Activated naive CD4-positive, alpha-beta T cell treated with anti-CD3 and anti-CD28 coated beads, Interleukin-2, amount 50 U/mL, for 72 hours (primary cell): Measurements from ENCODE around the gene UGT1A10. TPM values are rescaled to one million over a fixed set of nuclear protein-coding genes. Genes with fewer than 3 reads are reported as not detected.
"Not testable (repeated sequence)": the region's sequence is repeated elsewhere in the genome, so short reads cannot be mapped to it uniquely, and the experiment has no call there.

Experiments
- ATAC-seq, 2 donors: fragments of 150-1000 bp; cut with Tn5 transposase; 2 replicates each; pipeline ENCODE4 v1.10.0; 2021; ENCODE audit warnings: mild to moderate bottlenecking in 2 of 2, moderate library complexity in 2 of 2
- DNase-seq, 2 donors: peaks; one replicate each; pipeline ENCODE4 v3.0.0; 2021 to 2022; ENCODE audit warnings: low spot score in 2 of 2
- H3K27ac Mint-ChIP-seq, 2 donors: one replicate each; pipeline ENCODE4 v1.8.0; 2022; ENCODE audit warnings: mild to moderate bottlenecking in 2 of 2, mixed read lengths in 2 of 2
- H3K36me3 Mint-ChIP-seq, 2 donors: one replicate each; pipeline ENCODE4 v1.8.0; 2022; ENCODE audit warnings: mixed read lengths in 2 of 2
- H3K9me3 Mint-ChIP-seq, 2 donors: one replicate each; pipeline ENCODE4 v1.8.0; 2022; ENCODE audit warnings: mixed read lengths in 2 of 2
- total RNA-seq, 2 donors: library from RNA; stranded (reverse); gene quantifications; one replicate each; pipeline ENCODE4 v1.2.3, GENCODE V29; 2022

UGT1A10 gene
- total RNA-seq, 2 donors from 2014 or later = not detected

DNA sequence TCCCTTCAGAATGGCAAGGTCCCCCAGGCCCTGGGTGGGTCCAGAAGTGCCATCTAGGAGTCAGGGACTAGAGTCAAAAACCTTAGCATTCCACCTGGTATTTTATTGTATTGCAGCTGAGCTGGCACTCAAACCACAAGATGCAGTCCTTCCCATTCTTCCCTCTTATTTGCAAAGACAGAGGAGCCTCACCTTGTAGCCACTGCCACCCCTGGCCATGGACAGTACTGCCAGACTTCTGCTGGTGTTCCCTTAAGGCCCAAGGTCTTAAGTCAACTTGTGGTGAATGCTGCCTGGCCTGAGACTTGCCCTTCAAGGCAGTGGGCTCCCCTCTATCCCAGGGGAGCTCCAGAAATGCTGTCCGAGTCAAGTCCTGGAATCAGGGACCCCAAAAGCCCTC lies 6.9 kb downstream of the UGT1A10 start:
- ATAC-seq (no peak), DNase-seq (no peak)
- peaks cover 13 to 22% of the 10 kb centered on the region in 2 donors for H3K9me3 Mint-ChIP-seq
- peaks cover 14 to 20% of the 10 kb centered on the region in 2 donors for H3K36me3 Mint-ChIP-seq
- H3K27ac Mint-ChIP-seq = no peak overlapping the region

DNA sequence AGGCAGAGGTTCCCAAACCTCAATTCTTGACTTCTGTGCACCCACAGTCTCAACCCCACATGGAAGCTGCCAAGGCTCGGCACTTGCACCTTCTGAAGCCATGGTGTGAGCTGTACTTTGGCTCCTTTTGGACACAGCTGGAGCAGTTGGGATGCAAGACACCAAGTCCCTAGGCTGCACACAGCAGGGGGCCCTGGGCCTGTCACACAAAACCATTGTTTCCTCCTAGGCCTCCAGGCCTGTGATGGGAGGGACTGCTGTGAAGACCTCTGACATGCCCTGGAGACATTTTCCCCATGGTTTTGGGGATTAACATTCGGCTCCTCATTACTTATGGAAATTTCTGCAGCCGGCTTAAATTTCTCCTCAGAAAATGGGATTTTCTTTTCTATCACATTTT lies 9.8 kb downstream of the UGT1A10 start:
- H3K36me3 Mint-ChIP-seq = peaks cover 14 to 20% of the 10 kb centered on the region in 2 donors
- ATAC-seq, DNase-seq, H3K27ac Mint-ChIP-seq: not testable (repeated sequence)
- H3K9me3 Mint-ChIP-seq = peaks cover 13 to 22% of the 10 kb centered on the region in 2 donors

DNA sequence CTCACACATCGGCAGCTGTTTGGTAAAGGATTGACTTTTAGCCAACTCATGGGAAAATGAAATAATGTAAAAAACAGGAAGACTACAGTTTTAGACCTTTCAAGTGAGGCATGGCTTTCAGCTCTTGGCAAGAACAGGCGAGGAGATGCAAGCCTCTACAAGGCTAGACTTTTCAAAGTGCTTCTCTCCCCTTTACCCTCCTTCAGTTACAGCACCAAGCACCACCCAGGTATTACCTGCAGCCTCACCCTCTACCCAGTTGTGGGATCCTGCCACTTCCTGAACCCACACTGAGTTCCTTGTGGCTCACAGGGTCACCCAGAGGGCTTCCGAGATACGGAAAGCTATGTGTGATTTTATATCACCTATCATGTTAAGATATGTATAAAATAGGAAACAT lies 14.7 kb downstream of the UGT1A10 start:
- H3K36me3 Mint-ChIP-seq = peaks cover 9 to 20% of the 10 kb centered on the region in 2 donors
- H3K27ac Mint-ChIP-seq = no peak overlapping the region
- DNase-seq (no peak), ATAC-seq (no peak)
- peaks cover 8 to 13% of the 10 kb centered on the region in 2 donors for H3K9me3 Mint-ChIP-seq

DNA sequence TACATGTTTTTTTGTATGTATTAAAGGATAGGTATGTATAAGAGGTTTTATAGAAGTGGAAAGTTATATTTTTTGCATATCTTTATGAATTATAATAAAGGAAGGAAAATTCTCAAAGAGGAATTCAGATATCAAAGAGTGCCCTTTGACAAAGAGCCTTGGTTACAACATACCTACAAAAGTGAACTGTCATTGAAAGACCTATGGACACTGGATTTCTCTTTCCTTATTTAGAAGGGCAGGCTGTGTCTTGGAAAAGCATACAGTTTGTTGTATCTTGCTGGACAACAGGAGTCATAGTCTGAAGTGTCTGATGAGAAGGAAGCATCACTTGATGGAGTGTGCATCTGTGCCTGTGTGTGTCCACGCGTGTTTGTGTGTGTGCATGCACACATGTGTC lies 15.2 kb downstream of the UGT1A10 start:
- Mint-ChIP-seq H3K27ac (no peak overlapping the region), H3K9me3 (peaks cover 7 to 11% of the 10 kb centered on the region in 2 donors), H3K36me3 (peaks cover 5 to 16% of the 10 kb centered on the region in 2 donors)
- DNase-seq (no peak), ATAC-seq (no peak)

DNA sequence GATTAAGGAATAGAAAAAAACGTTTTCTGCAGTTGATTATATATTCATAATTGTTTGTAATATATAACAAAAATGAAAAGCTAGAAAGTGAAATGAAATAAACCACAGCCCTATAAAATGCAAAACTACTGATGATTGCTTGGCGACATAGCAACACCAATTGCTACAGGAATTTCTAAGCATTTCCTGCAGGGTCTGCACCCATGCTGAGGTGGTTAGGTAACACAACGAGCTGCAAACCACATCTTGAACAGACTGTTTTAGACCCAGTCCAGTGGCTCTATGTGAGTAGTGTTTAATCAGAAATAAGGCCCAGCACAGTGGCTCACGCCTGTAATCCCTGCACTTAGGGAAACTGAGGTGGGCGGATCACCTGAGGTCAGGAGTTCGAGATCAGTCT lies 18.3 kb downstream of the UGT1A10 start:
- DNase-seq (no peak), ATAC-seq (no peak)
- Mint-ChIP-seq H3K36me3 (no peaks in the 10 kb centered on the region), H3K27ac (no peak overlapping the region), H3K9me3 (no peaks in the 10 kb centered on the region)

DNA sequence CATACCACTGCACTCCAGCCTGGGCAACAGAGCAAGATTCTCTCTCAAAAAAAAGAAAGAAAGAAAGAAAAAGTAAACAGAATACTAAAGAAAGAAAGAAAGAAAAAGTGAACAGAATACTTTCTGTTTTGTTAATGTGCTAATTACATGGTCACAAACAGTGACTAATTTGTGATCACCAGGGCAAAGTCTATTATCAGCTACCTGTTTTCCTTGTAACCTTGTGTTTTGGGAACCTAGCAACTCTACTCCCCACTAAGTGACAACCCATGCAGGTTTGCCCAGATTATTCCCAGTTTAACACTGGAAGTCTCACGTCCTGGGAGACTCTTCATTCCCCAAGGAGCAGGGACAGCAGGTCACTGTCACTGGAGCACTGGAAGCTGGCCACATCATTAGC lies 18.8 kb downstream of the UGT1A10 start:
- DNase-seq (no peak), ATAC-seq (no peak)
- no peaks in the 10 kb centered on the region for H3K9me3 Mint-ChIP-seq
- H3K36me3 Mint-ChIP-seq = no peaks in the 10 kb centered on the region
- no peak overlapping the region for H3K27ac Mint-ChIP-seq

DNA sequence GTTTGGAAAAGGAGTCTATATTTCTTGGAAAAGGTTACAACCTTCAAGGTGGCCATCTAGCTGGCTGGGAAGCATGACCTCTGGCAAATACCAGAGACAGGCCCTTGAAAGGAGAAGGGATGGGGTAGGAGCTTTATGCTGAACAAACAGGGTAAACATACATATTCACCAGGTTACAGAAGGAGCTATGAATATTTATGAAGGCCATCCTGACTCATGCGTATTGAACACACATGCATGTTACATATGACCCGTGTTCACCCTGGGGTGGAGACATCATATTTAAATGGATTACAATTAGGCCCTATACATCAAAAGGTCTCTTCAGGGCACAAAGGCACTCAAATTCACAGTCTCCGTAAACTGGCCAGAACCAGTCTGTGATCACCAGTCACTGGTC lies 19.7 kb downstream of the UGT1A10 start:
- not testable (repeated sequence) for H3K27ac Mint-ChIP-seq, ATAC-seq, DNase-seq, H3K9me3 Mint-ChIP-seq, H3K36me3 Mint-ChIP-seq

DNA sequence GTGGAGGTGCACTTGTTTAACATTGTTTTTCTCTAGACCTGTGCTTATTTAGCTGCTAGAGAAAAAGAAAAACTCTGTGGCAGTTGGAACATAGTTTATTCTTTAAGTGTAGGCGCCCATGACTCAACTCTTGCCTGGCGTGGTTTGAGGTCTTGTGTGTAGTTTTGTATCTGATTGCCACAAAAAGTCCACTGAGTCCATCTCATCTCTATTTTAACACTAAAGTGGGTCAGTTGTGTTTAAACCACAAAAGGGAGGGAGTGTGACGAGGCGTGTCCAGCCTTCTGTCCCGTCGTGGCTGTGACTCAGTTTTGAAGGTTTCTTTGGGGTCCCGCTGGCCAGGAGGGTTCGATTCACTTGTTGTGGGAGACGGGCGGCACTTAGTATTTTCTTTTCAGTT lies 20.2 kb downstream of the UGT1A10 start:
- H3K9me3 Mint-ChIP-seq = no peaks in the 10 kb centered on the region
- DNase-seq = no peak
- no peak for ATAC-seq
- no peak overlapping the region for H3K27ac Mint-ChIP-seq
- H3K36me3 Mint-ChIP-seq = no peaks in the 10 kb centered on the region

DNA sequence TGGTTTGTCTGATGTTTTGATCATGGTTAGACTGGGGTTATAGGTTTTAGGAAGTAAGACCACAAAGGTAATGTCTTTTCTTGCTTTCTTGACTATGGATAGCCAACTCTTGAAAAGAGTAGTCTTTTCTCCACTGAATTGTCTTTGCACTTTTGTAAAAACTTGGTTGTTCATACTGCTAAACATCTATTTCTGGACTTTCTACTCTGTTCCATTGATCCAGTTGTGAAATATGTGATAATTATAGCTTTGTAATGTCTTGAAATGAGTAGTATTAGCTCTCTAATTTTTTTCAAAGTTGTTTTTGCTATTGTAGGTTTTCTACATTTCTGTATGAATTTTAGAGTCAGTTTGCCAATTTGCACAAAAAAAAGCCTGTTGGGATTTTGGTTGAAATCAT lies 22.4 kb downstream of the UGT1A10 start:
- DNase-seq = no peak
- no peak overlapping the region for H3K27ac Mint-ChIP-seq
- no peak for ATAC-seq

DNA sequence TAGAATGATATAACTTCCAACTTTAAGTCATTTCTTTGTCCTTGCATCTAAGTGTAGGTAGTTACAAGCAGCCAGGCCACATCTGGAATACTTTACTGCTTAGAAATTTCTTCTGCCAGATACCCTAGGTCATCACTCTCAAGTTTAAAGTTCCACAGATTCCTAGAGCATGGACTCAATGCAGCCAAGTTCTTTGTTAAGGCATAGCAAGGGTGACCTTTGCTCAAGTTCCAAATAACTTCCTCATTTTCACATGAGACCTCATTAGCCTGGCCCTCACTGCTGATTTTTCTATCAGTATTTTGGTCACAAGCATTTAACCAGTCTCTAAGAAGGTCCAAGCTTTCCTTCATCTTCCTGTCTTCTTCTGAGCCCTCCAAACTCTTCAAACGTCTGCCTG lies 27.7 kb downstream of the UGT1A10 start:
- no peak overlapping the region for H3K27ac Mint-ChIP-seq
- ATAC-seq (no peak), DNase-seq (no peak)
- H3K9me3 Mint-ChIP-seq = peaks cover 0 to 4% of the 10 kb centered on the region in 2 donors
- no peaks in the 10 kb centered on the region for H3K36me3 Mint-ChIP-seq

More for the DNA sequence above, 22.4 kb downstream of the UGT1A10 start:
- Mint-ChIP-seq H3K36me3 (no peaks in the 10 kb centered on the region), H3K9me3 (no peaks in the 10 kb centered on the region)

DNA sequence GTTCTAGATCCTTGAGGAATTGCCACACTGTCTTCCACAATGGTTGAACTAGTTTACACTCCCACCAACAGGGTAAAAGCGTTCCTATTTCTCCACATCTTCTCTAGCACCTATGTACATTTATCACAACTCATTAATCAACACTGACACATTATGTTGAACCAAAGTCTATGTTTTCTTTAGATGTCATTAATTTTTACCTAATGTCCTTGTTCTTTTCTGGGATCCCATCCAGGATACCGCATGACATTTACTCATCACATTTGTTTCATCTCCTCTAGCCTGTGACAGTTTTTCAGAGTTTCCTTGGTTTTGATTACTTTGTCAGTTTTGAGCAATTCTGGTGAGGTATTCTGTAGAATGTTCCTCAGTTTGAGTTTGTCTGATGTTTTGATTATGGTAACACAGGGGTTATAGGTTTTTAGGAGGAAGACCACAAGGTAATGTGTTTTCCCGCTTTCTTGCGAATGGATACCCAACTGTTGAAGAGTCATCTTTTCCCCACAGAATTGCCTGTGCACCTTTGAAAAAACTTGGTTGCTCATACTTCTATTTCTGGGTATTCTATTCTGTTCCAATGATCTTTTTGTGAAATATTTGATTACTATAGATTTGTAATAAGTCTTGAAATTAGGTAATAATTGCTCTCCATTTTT lies 32.5 kb downstream of the UGT1A10 start:
- H3K9me3 Mint-ChIP-seq = peaks cover 0 to 8% of the 10 kb centered on the region in 2 donors
- DNase-seq (no peak), ATAC-seq (no peak)
- H3K27ac Mint-ChIP-seq = no peak overlapping the region
- H3K36me3 Mint-ChIP-seq = peaks cover 0 to 7% of the 10 kb centered on the region in 2 donors

DNA sequence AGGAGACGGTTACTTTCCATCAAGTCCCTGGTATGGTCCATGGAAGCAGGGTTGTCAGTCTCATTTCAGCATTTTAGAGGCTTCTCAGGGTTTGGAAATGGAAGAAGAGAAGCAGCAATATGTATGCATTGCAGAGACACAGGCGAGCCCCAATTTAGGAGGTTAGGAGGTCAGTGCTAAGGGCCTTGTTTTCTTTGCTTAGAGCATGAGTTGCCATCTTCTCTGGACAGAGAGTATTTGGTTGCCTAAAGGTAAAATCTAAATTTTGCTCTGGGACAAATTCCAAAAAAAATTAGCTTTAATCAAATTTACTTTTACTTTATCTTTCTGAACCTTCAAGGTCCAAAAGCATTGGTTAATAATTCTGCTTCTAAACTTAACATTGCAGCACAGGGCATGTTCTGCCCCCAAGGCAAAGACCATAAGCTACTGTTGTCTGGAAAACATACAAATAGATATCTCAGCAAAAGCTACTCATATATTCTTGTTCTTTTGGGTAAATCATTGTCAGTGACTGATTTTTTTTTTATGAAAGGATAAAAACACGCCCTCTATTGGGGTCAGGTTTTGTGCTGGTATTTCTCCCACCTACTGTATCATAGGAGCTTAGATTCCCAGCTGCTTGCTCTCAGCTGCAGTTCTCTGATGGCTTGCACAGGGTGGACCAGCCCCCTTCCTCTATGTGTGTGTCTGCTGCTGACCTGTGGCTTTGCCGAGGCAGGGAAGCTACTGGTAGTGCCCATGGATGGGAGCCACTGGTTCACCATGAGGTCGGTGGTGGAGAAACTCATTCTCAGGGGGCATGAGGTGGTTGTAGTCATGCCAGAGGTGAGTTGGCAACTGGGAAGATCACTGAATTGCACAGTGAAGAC lies 35.3 kb downstream of the UGT1A10 start, which contains the start of gene UGT1A9:
Gene UGT1A9 (plus strand): TSS at position 609 of the 872 bp plus-strand sequence. CDS start 37 bp downstream, at position 646.
- ATAC-seq (no peak), DNase-seq (no peak)
- Mint-ChIP-seq H3K36me3 (peaks cover 0 to 7% of the 10 kb centered on the region in 2 donors), H3K27ac (peak within 1 kb of the TSS in 1 of 2 donors; percentile 22), H3K9me3 (peaks cover 0 to 8% of the 10 kb centered on the region in 2 donors)

DNA sequence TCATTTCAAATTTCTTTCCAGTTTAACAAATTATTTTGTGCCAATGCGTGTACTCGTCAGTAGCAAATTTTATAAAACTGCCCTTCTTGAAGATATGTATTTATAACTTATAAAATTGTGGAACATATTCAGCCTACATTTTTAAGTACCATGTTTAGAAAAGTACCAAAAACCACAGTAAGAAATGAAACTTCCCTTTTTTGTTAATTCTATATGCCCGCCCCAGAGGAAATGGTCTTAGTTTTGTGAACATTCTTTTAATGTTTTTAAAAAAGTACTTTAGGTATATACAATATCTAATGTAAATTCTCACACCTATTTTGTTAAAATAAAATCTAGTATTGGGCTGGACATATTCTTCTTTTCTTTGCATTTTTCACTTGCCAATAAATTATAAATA lies 36.6 kb downstream of the UGT1A10 start:
- DNase-seq = no peak
- ATAC-seq = no peak
- Mint-ChIP-seq H3K36me3 (peaks cover 0 to 7% of the 10 kb centered on the region in 2 donors), H3K27ac (no peak overlapping the region), H3K9me3 (peaks cover 0 to 8% of the 10 kb centered on the region in 2 donors)

DNA sequence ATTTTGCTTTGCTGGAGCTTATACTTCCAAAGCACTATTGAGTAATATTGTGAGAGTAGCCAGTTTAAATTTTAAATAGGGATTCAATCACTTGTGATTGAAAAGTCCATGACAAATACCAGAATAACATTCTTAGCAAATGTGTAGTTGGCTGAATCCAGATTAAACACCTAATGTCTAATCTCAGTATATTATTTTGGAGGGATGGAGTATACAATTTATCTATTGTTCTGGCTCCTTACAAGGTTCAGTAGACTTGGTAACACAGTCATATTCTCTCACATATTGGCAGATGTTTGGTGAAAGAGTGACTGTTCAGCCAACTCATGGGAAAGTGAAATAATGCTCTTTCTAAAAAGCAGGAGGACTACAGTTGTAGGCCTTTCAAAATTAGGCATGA lies 37.6 kb downstream of the UGT1A10 start:
- H3K27ac Mint-ChIP-seq = no peak overlapping the region
- no peak for ATAC-seq
- H3K9me3 Mint-ChIP-seq = peaks cover 0 to 4% of the 10 kb centered on the region in 2 donors
- peaks cover 0 to 7% of the 10 kb centered on the region in 2 donors for H3K36me3 Mint-ChIP-seq
- no peak for DNase-seq

DNA sequence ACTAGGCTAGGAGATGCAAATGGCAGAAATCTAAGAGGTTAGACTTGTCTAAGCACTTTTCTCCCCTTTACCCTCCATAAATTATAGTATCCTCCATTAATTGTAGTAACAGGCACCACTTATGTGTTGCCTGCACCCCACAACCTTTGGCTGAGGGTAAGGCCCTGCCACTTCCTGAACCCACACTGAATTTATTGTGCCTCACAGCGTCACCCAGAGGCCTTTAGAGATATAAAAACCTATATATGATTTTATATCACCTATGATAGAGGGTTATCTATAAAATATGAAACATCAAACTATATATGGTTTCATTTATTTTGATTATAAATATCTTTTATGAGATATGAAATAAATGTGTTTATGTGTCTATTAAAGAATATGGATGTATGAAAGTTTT lies 38.1 kb downstream of the UGT1A10 start:
- no peak overlapping the region for H3K27ac Mint-ChIP-seq
- DNase-seq = no peak
- peaks cover 0 to 4% of the 10 kb centered on the region in 2 donors for H3K9me3 Mint-ChIP-seq
- peaks cover 0 to 7% of the 10 kb centered on the region in 2 donors for H3K36me3 Mint-ChIP-seq
- no peak for ATAC-seq

DNA sequence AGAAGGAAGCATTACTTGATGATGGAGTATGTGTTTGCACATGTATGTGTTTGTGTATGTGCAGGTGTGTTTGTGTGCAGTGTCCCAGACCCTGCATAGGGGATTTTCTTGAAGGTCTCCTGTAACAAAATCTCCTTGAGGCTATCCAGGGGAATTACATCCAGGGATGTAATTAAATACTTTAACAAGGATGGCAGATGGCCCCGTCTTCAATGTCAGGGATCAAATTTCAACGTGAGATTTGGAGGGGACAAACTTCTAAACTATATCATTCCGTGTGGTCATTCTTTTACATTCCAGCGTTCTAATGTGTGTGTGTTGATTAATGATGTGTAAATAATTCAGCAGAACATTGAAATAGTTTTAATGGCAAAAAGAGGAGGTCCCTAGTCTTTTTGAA lies 38.7 kb downstream of the UGT1A10 start:
- ATAC-seq = no peak
- H3K36me3 Mint-ChIP-seq = peaks cover 0 to 7% of the 10 kb centered on the region in 2 donors
- H3K27ac Mint-ChIP-seq = no peak overlapping the region
- H3K9me3 Mint-ChIP-seq = peaks cover 0 to 4% of the 10 kb centered on the region in 2 donors
- no peak for DNase-seq

DNA sequence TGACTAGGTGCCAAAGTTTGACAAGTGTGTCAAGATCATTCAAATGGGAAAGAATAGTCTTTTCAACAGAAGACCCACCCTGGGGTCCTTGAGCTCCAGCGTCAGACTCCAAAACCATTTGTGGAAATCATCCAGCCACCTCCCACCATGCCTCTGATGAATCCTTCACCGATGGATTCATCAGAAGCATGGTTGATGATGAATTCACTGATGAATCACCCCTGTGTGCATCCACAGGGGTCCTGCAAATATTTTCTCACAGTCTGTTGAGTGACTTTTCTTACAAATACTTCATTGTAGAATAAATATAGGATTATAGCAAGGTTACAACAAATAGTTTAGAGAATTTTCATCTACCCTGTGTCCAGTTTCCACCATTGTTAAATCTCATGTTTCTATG lies 39.8 kb downstream of the UGT1A10 start:
- H3K9me3 Mint-ChIP-seq = peaks cover 0 to under 1% of the 10 kb centered on the region in 2 donors
- ATAC-seq = no peak

More for the DNA sequence above, 39.8 kb downstream of the UGT1A10 start:
- Mint-ChIP-seq H3K27ac (no peak overlapping the region), H3K36me3 (peaks cover 0 to 1% of the 10 kb centered on the region in 2 donors)
- DNase-seq = no peak
